Ascending aorta (tissue), 2 donors: Measurements from ENCODE around the gene ZNF511. TPM values are rescaled to one million over a fixed set of nuclear protein-coding genes. Genes with fewer than 3 reads are reported as not detected.
"Not testable (repeated sequence)": the region's sequence is repeated elsewhere in the genome, so short reads cannot be mapped to it uniquely, and the experiment has no call there.

Experiments
- DNase-seq, 2 donors: peaks; one replicate each; pipeline ENCODE4 v3.0.0-alpha.2; 2019; ENCODE audit warnings: low spot score in 2 of 2
- H3K27ac ChIP-seq, 2 donors: fragments of 200-600 bp; sonication (generic); one replicate each; pipeline ENCODE4 v1.5.1; 2016 to 2017; ENCODE audit warnings: mild to moderate bottlenecking in 1 of 2
- H3K27me3 ChIP-seq: fragments of 200-600 bp; sonication (generic); one replicate; pipeline ENCODE4 v1.5.1; 2017
- H3K36me3 ChIP-seq, 2 donors: fragments of 200-600 bp; sonication (generic); one replicate each; pipeline ENCODE4 v1.5.1; 2016
- H3K4me1 ChIP-seq, 2 donors: fragments of 200-600 bp; sonication (generic); one replicate each; pipeline ENCODE4 v1.5.1; 2016 to 2017; ENCODE audit warnings: mild to moderate bottlenecking in 1 of 2
- H3K4me3 ChIP-seq, 2 donors: fragments of 200-600 bp; sonication (generic); one replicate each; pipeline ENCODE4 v1.5.1; 2016 to 2017; ENCODE audit warnings: mild to moderate bottlenecking in 1 of 2
- H3K9me3 ChIP-seq, 2 donors: fragments of 200-600 bp; sonication (generic); one replicate each; pipeline ENCODE4 v1.5.1; 2016
- CTCF ChIP-seq, 3 experiments: fragments of 200-600 bp in 2 of 3; fragments of 450-650 bp in 1 of 3; sonication (generic) in 2 of 3; IDR thresholded peaks; one replicate each; pipeline ENCODE4 v1.5.1; 2016 to 2019; ENCODE audit warnings: antibody characterized with exemption in 3 of 3, mild to moderate bottlenecking in 1 of 3, moderate library complexity in 1 of 3
- intact Hi-C: fragments of 100-400 bp; cut with DNase I; formaldehyde crosslinking; loops from one replicate; pipeline ENCODE4 v1.15.1; 2023
- total RNA-seq: library from RNA; depleted of rRNA; stranded (reverse); fragments of >200 nt; gene quantifications from one replicate; pipeline ENCODE4 v1.1.0, GENCODE V29; 2016

ZNF511 gene
- total RNA-seq, 1 donor from 2014 or later = 51.8 TPM

GRCh38 chr10:133263674-133264073, 45.0 kb upstream of the ZNF511 start:
- Histone ChIP-seq H3K4me1 (peaks cover 5 to 14% of the 10 kb centered on the region in 2 donors), H3K9me3 (no peaks in the 10 kb centered on the region), H3K27ac (no peak overlapping the region), H3K4me3 (no peak overlapping the region), H3K27me3 (no peaks in the 10 kb centered on the region), H3K36me3 (no peaks in the 10 kb centered on the region)
- DNase-seq = no peak
- TF ChIP-seq CTCF (IDR thresholded peaks at IDR 0.05) = no peak
- intact Hi-C loops = loop anchor here (5.0 kb wide), 2 partner anchors 114 to 129 kb away; partner anchors contain the start of genes MTG1 and PAOX

GRCh38 chr10:133264461-133264860, 44.3 kb upstream of the ZNF511 start:
- DNase-seq = no peak
- no peaks in the 10 kb centered on the region for H3K9me3 ChIP-seq
- no peak overlapping the region for H3K4me3 ChIP-seq
- no peaks in the 10 kb centered on the region for H3K36me3 ChIP-seq
- no peaks in the 10 kb centered on the region for H3K27me3 ChIP-seq
- peaks cover 0 to 11% of the 10 kb centered on the region in 2 donors for H3K4me1 ChIP-seq
- intact Hi-C loops = loop anchor here (5.0 kb wide), 2 partner anchors 113 to 128 kb away; partner anchors contain the start of genes MTG1 and PAOX
- no peak for TF ChIP-seq CTCF (IDR thresholded peaks at IDR 0.05)
- no peak overlapping the region for H3K27ac ChIP-seq

GRCh38 chr10:133265052-133265451, 43.7 kb upstream of the ZNF511 start:
- intact Hi-C loops, H3K9me3 ChIP-seq, H3K27me3 ChIP-seq, DNase-seq, H3K36me3 ChIP-seq, H3K4me3 ChIP-seq, H3K27ac ChIP-seq, H3K4me1 ChIP-seq: not testable (repeated sequence)

GRCh38 chr10:133266056-133266795, 42.5 kb upstream of the ZNF511 start:
- Histone ChIP-seq H3K27ac (no peak overlapping the region), H3K9me3 (no peaks in the 10 kb centered on the region), H3K27me3 (no peaks in the 10 kb centered on the region), H3K4me3 (no peak overlapping the region), H3K4me1 (peaks cover 0 to 6% of the 10 kb centered on the region in 2 donors), H3K36me3 (peaks cover 0 to 13% of the 10 kb centered on the region in 2 donors)
- no peak for TF ChIP-seq CTCF (IDR thresholded peaks at IDR 0.05)
- intact Hi-C loops = no loop called here
- no peak for DNase-seq

- Histone ChIP-seq H3K4me1 (peaks cover 0 to 5% of the 10 kb centered on the region in 2 donors), H3K27ac (no peak overlapping the region), H3K36me3 (peaks cover 0 to 15% of the 10 kb centered on the region in 2 donors), H3K9me3 (no peaks in the 10 kb centered on the region), H3K27me3 (no peaks in the 10 kb centered on the region), H3K4me3 (no peak overlapping the region)
- DNase-seq = no peak
- intact Hi-C loops = no loop called here
- no peak for TF ChIP-seq CTCF (IDR thresholded peaks at IDR 0.05)
Observed at GRCh38 chr10:133267293-133267692, 41.4 kb upstream of the ZNF511 start.

- intact Hi-C loops = no loop called here
- TF ChIP-seq CTCF (IDR thresholded peaks at IDR 0.05) = no peak
- no peaks in the 10 kb centered on the region for H3K9me3 ChIP-seq
- no peak overlapping the region for H3K4me3 ChIP-seq
- DNase-seq = no peak
- peaks cover 0 to 15% of the 10 kb centered on the region in 2 donors for H3K36me3 ChIP-seq
- H3K4me1 ChIP-seq = peaks cover 0 to under 1% of the 10 kb centered on the region in 2 donors
- no peak overlapping the region for H3K27ac ChIP-seq
- H3K27me3 ChIP-seq = no peaks in the 10 kb centered on the region
Observed at GRCh38 chr10:133267829-133268228, 40.9 kb upstream of the ZNF511 start.
